GM12873 (cell line): ENCODE results near the gene ATF3.

Experiments used
- CTCF ChIP-seq: IDR thresholded peaks from 2 replicates; pipeline ENCODE4 v1.5.1; 2012; ENCODE audit warnings: low read depth, mild to moderate bottlenecking, moderate library complexity, low read length, control low read depth; ENCODE audit not compliant: insufficient read depth; ENCODE audit errors: missing control alignments

Gene ATF3

GRCh38 chr1:212606395-212607205, 2.0 kb upstream of the ATF3 start:
- no peak for TF ChIP-seq CTCF

GRCh38 chr1:212607206-212607912, 1.2 kb upstream of the ATF3 start:
- TF ChIP-seq CTCF, result no peak

GRCh38 chr1:212607913-212608391, 609 bp upstream of the ATF3 start:
- no peak for TF ChIP-seq CTCF

GRCh38 chr1:212608959-212609700, 569 bp downstream of the ATF3 start:
- peak; percentile 68 for TF ChIP-seq CTCF

- no peak for TF ChIP-seq CTCF
Measured at GRCh38 chr1:212609701-212610574, 1.4 kb downstream of the ATF3 start.

DNA sequence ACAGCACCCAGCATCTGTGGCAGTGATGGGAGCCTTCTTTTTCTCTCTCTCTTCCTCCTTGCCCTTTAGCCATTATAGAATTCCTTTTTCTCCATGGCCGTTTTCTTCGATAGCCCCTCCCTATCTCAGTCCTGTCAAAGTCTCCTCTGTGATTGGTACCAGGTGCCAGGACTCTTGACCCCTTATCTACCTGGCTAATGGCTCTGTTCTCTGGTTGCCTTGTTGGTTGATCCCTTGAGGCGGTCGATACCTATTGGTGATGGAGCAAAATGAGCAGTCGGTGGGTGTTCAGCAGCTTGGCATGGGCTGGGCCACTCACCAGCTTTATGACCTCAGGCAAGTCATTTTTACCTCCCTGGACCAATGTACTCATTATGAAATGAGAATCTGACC, 2.0 kb downstream of the ATF3 start:
- no peak for TF ChIP-seq CTCF
